Activated CD4-positive, alpha-beta T cell treated with anti-CD3 and anti-CD28 coated beads for 36 hours (primary cell): ENCODE measurements around the gene SLC29A2. TPM values are rescaled to one million over a fixed set of nuclear protein-coding genes. Genes with fewer than 3 reads are reported as not detected.
"Not testable (repeated sequence)": the region's sequence is repeated elsewhere in the genome, so short reads cannot be mapped to it uniquely, and the experiment has no call there.

ENCODE experiments used
- ATAC-seq: fragments of 200-7000 bp; cut with Tn5 transposase; one replicate; pipeline ENCODE4 v1.10.0; 2021; ENCODE audit warnings: mild to moderate bottlenecking, moderate library complexity
- CTCF ChIA-PET: fragments of 350-600 bp; sonication (Branson Sonifier 250); formaldehyde crosslinking; loops from one replicate; lab custom pipeline; 2021; ENCODE audit warnings: antibody characterized with exemption; lab: Charles Lee
- POLR2A ChIA-PET: fragments of 350-600 bp; sonication (Branson Sonifier 250); formaldehyde crosslinking; loops from one replicate; lab custom pipeline; 2021; ENCODE audit warnings: antibody characterized with exemption, inconsistent platforms; lab: Charles Lee
- DNase-seq: peaks from one replicate; pipeline ENCODE4 v3.0.0-alpha.2; 2020
- H3K27ac Mint-ChIP-seq: one replicate; pipeline ENCODE4 v1.8.0; 2021; ENCODE audit warnings: mixed read lengths
- H3K27me3 Mint-ChIP-seq: one replicate; pipeline ENCODE4 v1.8.0; 2021; ENCODE audit warnings: mixed read lengths
- H3K36me3 Mint-ChIP-seq: one replicate; pipeline ENCODE4 v1.8.0; 2021; ENCODE audit warnings: low read depth, mixed read lengths
- H3K4me1 Mint-ChIP-seq: one replicate; pipeline ENCODE4 v1.8.0; 2021; ENCODE audit warnings: mixed read lengths
- H3K4me3 Mint-ChIP-seq: one replicate; pipeline ENCODE4 v1.8.0; 2021; ENCODE audit warnings: mild to moderate bottlenecking, moderate library complexity, mixed read lengths
- H3K9me3 Mint-ChIP-seq: one replicate; pipeline ENCODE4 v1.8.0; 2021; ENCODE audit warnings: low read depth, mixed read lengths
- intact Hi-C, 2 experiments: fragments of 100-400 bp; cut with DNase I in 1 of 2; cut with micrococcal nuclease in 1 of 2; formaldehyde crosslinking; loops; one replicate each; pipeline versions ENCODE4 v1.14.2 to v1.15.1; 2022 to 2024; cut with DNase I, micrococcal nuclease
- total RNA-seq, 2 experiments: library from RNA; stranded (reverse); gene quantifications; one replicate each; pipeline ENCODE4 v1.2.3, GENCODE V29; 2021

SLC29A2 gene
- total RNA-seq, 2 experiments from 2014 or later, result 13.6 to 14.4 TPM

DNA sequence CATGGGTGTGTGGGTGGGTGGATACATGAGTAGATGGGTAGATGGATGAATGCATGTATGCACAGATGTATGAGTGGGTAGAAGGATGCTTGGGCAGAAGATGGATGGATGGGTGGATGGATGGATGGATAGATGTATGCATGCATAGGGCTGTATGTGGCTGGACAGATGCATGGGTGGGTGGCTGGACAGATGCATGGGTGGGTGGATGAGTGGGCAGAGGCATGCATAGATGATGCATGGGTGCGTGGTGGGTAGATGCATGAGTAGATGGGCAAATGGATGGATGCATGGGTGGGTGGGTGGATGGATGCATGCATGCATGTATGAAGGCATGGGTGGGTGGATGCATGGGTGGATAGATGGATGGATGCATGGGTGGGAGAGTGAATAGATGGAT, 47.9 kb downstream of the SLC29A2 start:
- Mint-ChIP-seq H3K9me3 (peaks cover 2% of the 10 kb centered on the region), H3K36me3 (no peaks in the 10 kb centered on the region), H3K4me1 (peaks cover 43% of the 10 kb centered on the region), H3K27ac (no peak overlapping the region), H3K4me3 (no peak overlapping the region), H3K27me3 (no peaks in the 10 kb centered on the region)
- intact Hi-C loops, result no loop called here
- ChIA-PET POLR2A (no interaction called here), CTCF (interaction anchor here (0.6 to 1.5 kb wide), 2 partner anchors 12 to 131 kb away, joined by 4 to 6 read pairs; no protein-coding TSS in a partner anchor)
- DNase-seq (no peak), ATAC-seq (no peak)

DNA sequence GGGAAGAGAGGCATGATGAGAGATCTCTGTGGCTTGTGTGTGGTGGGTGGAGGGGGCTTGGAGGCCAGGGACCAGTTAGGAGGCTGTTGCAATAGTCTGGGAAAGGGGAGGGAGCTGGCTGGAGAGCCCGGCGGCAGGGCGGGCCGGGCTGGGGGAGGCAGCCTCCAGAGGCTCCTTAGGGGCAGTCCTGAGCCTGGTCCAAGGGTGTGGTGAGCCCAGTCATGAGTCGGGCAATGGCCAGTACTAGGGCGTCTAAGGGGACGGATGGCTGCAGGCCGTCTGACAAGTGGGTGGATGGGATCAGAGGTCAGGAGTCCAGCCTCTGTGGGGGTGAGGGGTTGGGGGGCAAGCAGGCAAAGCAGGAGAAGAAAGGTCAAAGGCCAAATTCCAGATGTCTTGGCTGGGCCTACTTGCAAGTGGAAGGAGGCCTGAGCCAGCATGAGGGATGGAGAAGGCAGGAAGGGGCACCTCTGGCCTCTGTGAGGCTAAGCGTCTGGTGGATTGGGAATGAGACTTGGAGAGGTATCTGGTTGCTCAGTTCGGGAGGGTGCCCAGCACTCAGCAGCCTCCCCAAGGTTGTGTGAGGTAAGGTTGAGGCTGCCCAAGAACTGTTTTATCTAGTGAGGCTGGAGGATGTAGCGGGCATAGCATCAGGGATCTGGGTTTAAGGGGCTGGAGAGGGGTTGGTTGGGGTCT, 48.7 kb downstream of the SLC29A2 start:
- H3K27me3 Mint-ChIP-seq, result no peaks in the 10 kb centered on the region
- ATAC-seq (no peak), DNase-seq (no peak)
- no peaks in the 10 kb centered on the region for H3K36me3 Mint-ChIP-seq
- ChIA-PET POLR2A (no interaction called here), CTCF (interaction anchor here (1.7 kb wide), 1 partner anchor 11 kb away, joined by 9 read pairs; no protein-coding TSS in a partner anchor)
- no peak overlapping the region for H3K4me3 Mint-ChIP-seq
- peaks cover 43% of the 10 kb centered on the region for H3K4me1 Mint-ChIP-seq
- no peak overlapping the region for H3K27ac Mint-ChIP-seq
- intact Hi-C loops, result no loop called here
- peaks cover 2% of the 10 kb centered on the region for H3K9me3 Mint-ChIP-seq

- H3K27ac Mint-ChIP-seq, result no peak overlapping the region
- H3K4me1 Mint-ChIP-seq, result peaks cover 42% of the 10 kb centered on the region
- DNase-seq, result no peak
- peaks cover 2% of the 10 kb centered on the region for H3K9me3 Mint-ChIP-seq
- intact Hi-C loops, result no loop called here
- H3K27me3 Mint-ChIP-seq, result no peaks in the 10 kb centered on the region
- CTCF ChIA-PET, result interaction anchor here (0.5 to 1.7 kb wide), 2 partner anchors 9 to 65 kb away, joined by 3 to 9 read pairs; no protein-coding TSS in a partner anchor
- ATAC-seq, result no peak
- no peak overlapping the region for H3K4me3 Mint-ChIP-seq
- POLR2A ChIA-PET, result interaction anchor here (0.6 kb wide), 1 partner anchor 32 kb away, joined by 3 read pairs; the partner anchor contains the start of gene YIF1A
- H3K36me3 Mint-ChIP-seq, result no peaks in the 10 kb centered on the region
These were observed 50.0 kb downstream of the SLC29A2 start for GRCh38 chr11:66321606-66322005.

- POLR2A ChIA-PET, H3K27ac Mint-ChIP-seq, H3K36me3 Mint-ChIP-seq, ATAC-seq, H3K9me3 Mint-ChIP-seq, H3K27me3 Mint-ChIP-seq, DNase-seq, intact Hi-C loops, H3K4me3 Mint-ChIP-seq, CTCF ChIA-PET: not testable (repeated sequence)
- peaks cover 39% of the 10 kb centered on the region for H3K4me1 Mint-ChIP-seq
These were observed 50.8 kb downstream of the SLC29A2 start for GRCh38 chr11:66320748-66321147.

GRCh38 chr11:66320289-66320688, 51.3 kb downstream of the SLC29A2 start:
- H3K4me3 Mint-ChIP-seq, H3K36me3 Mint-ChIP-seq, intact Hi-C loops, DNase-seq, H3K9me3 Mint-ChIP-seq, H3K27me3 Mint-ChIP-seq, POLR2A ChIA-PET, H3K27ac Mint-ChIP-seq, ATAC-seq, CTCF ChIA-PET: not testable (repeated sequence)
- peaks cover 41% of the 10 kb centered on the region for H3K4me1 Mint-ChIP-seq

GRCh38 chr11:66318600-66318970, 53.0 kb downstream of the SLC29A2 start:
- ATAC-seq, result no peak
- Mint-ChIP-seq H3K27ac (peak overlapping the region; percentile 92), H3K36me3 (no peaks in the 10 kb centered on the region), H3K9me3 (peaks cover 2% of the 10 kb centered on the region), H3K4me3 (no peak overlapping the region), H3K27me3 (no peaks in the 10 kb centered on the region), H3K4me1 (peaks cover 50% of the 10 kb centered on the region)
- POLR2A ChIA-PET, result no interaction called here
- CTCF ChIA-PET, result interaction anchor here (0.7 to 1.1 kb wide), 3 partner anchors 15 to 51 kb away, joined by 3 to 5 read pairs (median 4); partner anchors contain the start of gene YIF1A
- intact Hi-C loops, result no loop called here
- DNase-seq, result no peak

GRCh38 chr11:66317723-66318599, 53.6 kb downstream of the SLC29A2 start:
- Mint-ChIP-seq H3K9me3 (peaks cover 2% of the 10 kb centered on the region), H3K4me1 (peaks cover 54% of the 10 kb centered on the region), H3K36me3 (no peaks in the 10 kb centered on the region), H3K27ac (peak overlapping the region; percentile 92), H3K27me3 (no peaks in the 10 kb centered on the region), H3K4me3 (peak overlapping the region; percentile 47)
- peak; percentile 70 for DNase-seq
- POLR2A ChIA-PET, result no interaction called here
- CTCF ChIA-PET, result interaction anchor here (0.7 to 1.6 kb wide), 4 partner anchors 11 to 184 kb away, joined by 3 to 6 read pairs (median 4); no protein-coding TSS in a partner anchor
- peak; percentile 77 for ATAC-seq
- intact Hi-C loops, result no loop called here

DNA sequence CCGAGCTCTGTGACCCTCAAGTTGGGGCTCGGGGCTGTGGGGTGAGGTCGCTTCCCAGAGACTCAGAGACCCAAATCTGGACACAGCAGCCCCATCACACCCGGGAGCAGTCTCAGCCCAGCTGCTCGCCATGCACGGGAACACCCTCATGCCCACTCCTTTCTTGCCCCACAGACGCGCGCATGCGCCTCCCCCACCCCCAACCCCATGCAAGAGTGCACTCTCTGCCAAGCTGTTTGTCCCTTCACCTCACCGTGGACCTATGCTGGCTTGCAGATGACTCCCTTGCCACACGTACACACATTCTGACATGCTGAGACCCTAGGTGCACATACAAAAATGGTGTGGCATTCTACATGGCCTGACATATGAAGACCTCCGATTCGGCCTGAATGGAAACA, 54.2 kb downstream of the SLC29A2 start:
- ATAC-seq (peak; percentile 14), DNase-seq (peak; percentile 71)
- Mint-ChIP-seq H3K27me3 (no peaks in the 10 kb centered on the region), H3K27ac (peak overlapping the region; percentile 92), H3K9me3 (peaks cover 2% of the 10 kb centered on the region), H3K4me1 (peaks cover 56% of the 10 kb centered on the region), H3K36me3 (no peaks in the 10 kb centered on the region), H3K4me3 (peak overlapping the region; percentile 47)
- ChIA-PET POLR2A (interaction anchor here (0.6 kb wide), 1 partner anchor 29 kb away, joined by 8 read pairs; the partner anchor contains the start of gene YIF1A), CTCF (interaction anchor here (1.6 kb wide), 1 partner anchor 12 kb away, joined by 6 read pairs; no protein-coding TSS in a partner anchor)
- intact Hi-C loops, result no loop called here

GRCh38 chr11:66316849-66317251, 54.7 kb downstream of the SLC29A2 start, which contains the start of gene CD248:
CD248 (minus strand) TSS chr11:66317044; CDS start chr11:66317027, 17 bp downstream.
- intact Hi-C loops, result no loop called here
- POLR2A ChIA-PET, result interaction anchor here (0.6 kb wide), 2 partner anchors 28 to 300 kb away, joined by 4 to 8 read pairs; partner anchors contain the start of gene YIF1A
- ATAC-seq (no peak), DNase-seq (no peak)
- CTCF ChIA-PET, result interaction anchor here (1.6 kb wide), 1 partner anchor 12 kb away, joined by 6 read pairs; no protein-coding TSS in a partner anchor
- H3K27me3 Mint-ChIP-seq, result no peaks in the 10 kb centered on the region
- H3K4me3 Mint-ChIP-seq, result peak within 1 kb of the TSS; percentile 47
- H3K4me1 Mint-ChIP-seq, result peaks cover 58% of the 10 kb centered on the region
- peaks cover 2% of the 10 kb centered on the region for H3K9me3 Mint-ChIP-seq
- H3K27ac Mint-ChIP-seq, result peak within 1 kb of the TSS; percentile 92
- no peaks in the 10 kb centered on the region for H3K36me3 Mint-ChIP-seq

DNA sequence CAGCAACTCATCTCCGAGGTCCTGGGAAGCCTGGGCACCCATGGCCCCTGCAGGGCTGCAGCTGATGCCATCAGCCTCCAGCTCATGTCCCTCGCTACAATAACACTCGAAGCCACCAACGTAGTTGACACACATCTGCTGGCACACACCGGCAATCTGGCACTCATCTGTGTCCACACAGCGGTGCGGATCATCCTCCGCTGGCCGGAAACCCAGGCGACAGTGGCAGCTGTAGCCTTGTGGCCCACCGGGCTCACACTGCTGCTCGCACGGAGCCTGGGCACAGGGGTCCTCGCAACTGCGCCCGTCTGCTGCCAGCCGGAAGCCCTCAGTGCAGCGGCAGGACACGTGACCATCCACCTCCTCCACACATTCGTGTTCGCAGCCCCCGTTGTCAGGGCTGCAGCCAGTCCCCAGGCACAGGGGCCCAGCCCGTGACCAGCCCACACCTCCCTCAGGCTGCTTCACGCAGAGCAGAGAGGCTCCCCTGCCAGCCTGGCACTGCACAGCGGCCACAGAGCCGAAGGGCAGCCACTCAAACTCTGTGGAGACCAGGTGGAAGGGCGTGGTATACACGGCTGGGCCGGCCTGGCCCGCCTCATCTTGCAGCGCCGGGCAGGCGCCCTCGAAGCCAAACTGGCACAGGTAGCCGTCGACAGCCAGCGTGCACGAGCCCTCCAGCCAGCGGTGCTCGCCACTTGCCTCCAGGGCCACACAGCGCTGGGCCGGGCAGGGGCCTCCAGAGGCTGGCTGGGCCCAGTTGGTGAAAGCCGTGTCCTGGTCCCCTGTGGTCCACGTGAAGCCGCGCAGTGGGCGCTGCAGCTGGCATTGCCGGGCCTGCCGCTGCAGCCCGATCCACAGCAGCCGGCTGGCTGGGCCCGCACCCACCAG, 55.4 kb downstream of the SLC29A2 start:
- DNase-seq (no peak), ATAC-seq (no peak)
- Mint-ChIP-seq H3K4me3 (no peak overlapping the region), H3K9me3 (peaks cover 2% of the 10 kb centered on the region), H3K27me3 (no peaks in the 10 kb centered on the region), H3K4me1 (peaks cover 62% of the 10 kb centered on the region), H3K36me3 (no peaks in the 10 kb centered on the region), H3K27ac (peak overlapping the region; percentile 43)
- intact Hi-C loops, result no loop called here
- ChIA-PET CTCF (no interaction called here), POLR2A (interaction anchor here (0.6 kb wide), 1 partner anchor 301 kb away, joined by 4 read pairs; no protein-coding TSS in a partner anchor)
